ENCODE data around the gene B3GALT6.

The B3GALT6 gene

GRCh38 chr1:1232208-1232795 is at the start of gene B3GALT6:
Gene B3GALT6 (plus strand): TSS chr1:1232237. CDS start chr1:1232279, 42 bp downstream.
- H3K4me3 ChIP-seq (replicated peaks; ENCODE audit: low read depth, low read length): peak within 1 kb of the TSS; percentile 89
- TF ChIP-seq CTCF (IDR thresholded peaks at IDR 0.05; ENCODE audit: low read length, missing control alignments): no peak
- DNase-seq (ENCODE audit: low read depth): no peak

GRCh38 chr1:1182491-1183220 is 49.4 kb upstream of the B3GALT6 start:
- DNase-seq (ENCODE audit: low read depth): no peak
- TF ChIP-seq CTCF (IDR thresholded peaks at IDR 0.05; ENCODE audit: low read length, missing control alignments): no peak
- H3K4me3 ChIP-seq (replicated peaks; ENCODE audit: low read depth, low read length): no peak overlapping the region

GRCh38 chr1:1183221-1183747 is 48.8 kb upstream of the B3GALT6 start:
- TF ChIP-seq CTCF (IDR thresholded peaks at IDR 0.05; ENCODE audit: low read length, missing control alignments): no peak
- no peak overlapping the region for H3K4me3 ChIP-seq (replicated peaks; ENCODE audit: low read depth, low read length)
- no peak for DNase-seq (ENCODE audit: low read depth)

GRCh38 chr1:1183833-1184775 is 47.9 kb upstream of the B3GALT6 start:
- DNase-seq (ENCODE audit: low read depth): no peak
- no peak for TF ChIP-seq CTCF (IDR thresholded peaks at IDR 0.05; ENCODE audit: low read length, missing control alignments)

GRCh38 chr1:1185101-1185765 is 46.8 kb upstream of the B3GALT6 start:
- DNase-seq (ENCODE audit: low read depth): no peak
- no peak for TF ChIP-seq CTCF (IDR thresholded peaks at IDR 0.05; ENCODE audit: low read length, missing control alignments)
- H3K4me3 ChIP-seq (replicated peaks; ENCODE audit: low read depth, low read length): no peak overlapping the region

More at GRCh38 chr1:1183833-1184775, 47.9 kb upstream of the B3GALT6 start:
- no peak overlapping the region for H3K4me3 ChIP-seq (replicated peaks; ENCODE audit: low read depth, low read length)

- TF ChIP-seq CTCF (IDR thresholded peaks at IDR 0.05; ENCODE audit: low read length, missing control alignments): no peak
- DNase-seq (ENCODE audit: low read depth): no peak
- no peak overlapping the region for H3K4me3 ChIP-seq (replicated peaks; ENCODE audit: low read depth, low read length)
These were observed 44.1 kb upstream of the B3GALT6 start for GRCh38 chr1:1187938-1188337.
